ENCODE results near the gene FUCA1. TPM values are rescaled to one million over a fixed set of nuclear protein-coding genes. Genes with fewer than 3 reads are reported as not detected.

The FUCA1 gene
- total and polyA plus RNA-seq, 10 of the 15 experiments (the other 5 are each of a cell fraction or from before 2014, with no cell fraction given) = 33.3 to 117 (median 52.6) TPM

- Histone ChIP-seq H4K20me1 (ENCODE audit: control insufficient read depth, insufficient read depth) (no peaks in the 10 kb centered on the region), H3K4me3 (peak overlapping the region; percentile 71), H3K27me3 (replicated peaks in 1 of 2; ENCODE audit: control insufficient read depth in 2 of 2, insufficient read depth in 2 of 2, low read length in 1 of 2) (no peaks in the 10 kb centered on the region), H3K9ac (ENCODE audit: control insufficient read depth, insufficient read depth, low read length) (peak overlapping the region; percentile 73), H3K9me3 (replicated peaks; ENCODE audit: control insufficient read depth, insufficient read depth, low read length) (no peaks in the 10 kb centered on the region), H3K4me2 (ENCODE audit: control insufficient read depth, insufficient read depth) (peak overlapping the region; percentile 82), H2AFZ (ENCODE audit: control insufficient read depth, low read depth, low read length) (no peak overlapping the region), H3K79me2 (ENCODE audit: control insufficient read depth, insufficient read depth, low read length) (peaks cover 10% of the 10 kb centered on the region), H3K4me1 (ENCODE audit: control insufficient read depth, insufficient read depth, low read length) (peaks cover 9% of the 10 kb centered on the region), H3K36me3 (ENCODE audit: control insufficient read depth in 2 of 2, insufficient read depth in 2 of 2, low read length in 1 of 2) (peaks cover 3 to 8% of the 10 kb centered on the region in 2 experiments; a peak in 3 of 4 replicates), H3K27ac (ENCODE audit: control insufficient read depth, insufficient read depth) (peak overlapping the region; percentile 49)
- TSS peak; percentile 52 for BruUV-seq (replicated peaks)
- SMC1A ChIA-PET (ENCODE audit: uncharacterized antibody, unreplicated experiment) = interaction anchor here (0.8 to 3.5 kb wide), 7 partner anchors 8 to 115 kb away, joined by 4 to 16 read pairs (median 6); partner anchors contain the start of gene PITHD1
- CTCF ChIA-PET = interaction anchor here (0.8 to 7.5 kb wide), 8 partner anchors 10 to 116 kb away, joined by 4 to 63 read pairs (median 8); partner anchors contain the start of genes CNR2 and LYPLA2
- FAIRE-seq = no peak
- DNase-seq (ENCODE audit: low read depth, low spot score) = no peak
- ATAC-seq = no peak
- POLR2A ChIA-PET = interaction anchor here (0.6 to 3.0 kb wide), 4 partner anchors 9 to 206 kb away, joined by 3 to 19 read pairs (median 6); partner anchors contain the start of gene HMGCL
- in situ Hi-C loops (cut with MboI) = loop anchor here (10.0 kb wide), 1 partner anchor 63 kb away; the partner anchor contains the start of gene FUCA1
- TF ChIP-seq IRF3 (IDR thresholded peaks at IDR 0.05) (no peak), SUZ12 (IDR thresholded peaks at IDR 0.05; ENCODE audit: unreplicated experiment) (no peak), FOXK2 (IDR thresholded peaks at IDR 0.05) (no peak), BRCA1 (IDR thresholded peaks at IDR 0.05; ENCODE audit: low read depth, low read length) (no peak), RBBP5 (conservative IDR thresholded peaks at IDR 0.05) (no peak), NKRF (conservative IDR thresholded peaks at IDR 0.05) (no peak), FOS (IDR thresholded peaks at IDR 0.05; ENCODE audit: borderline replicate concordance, extremely low read depth, insufficient read length) (no peak), TAF1 (IDR thresholded peaks at IDR 0.05; ENCODE audit: borderline replicate concordance, low read depth, low read length) (no peak), NFYB (IDR thresholded peaks at IDR 0.05; ENCODE audit: insufficient read depth, low read depth, low read length) (no peak), USF1 (IDR thresholded peaks at IDR 0.05; ENCODE audit: borderline replicate concordance, extremely low read length, insufficient read depth, low read depth, low read length) (no peak), USF2 (IDR thresholded peaks at IDR 0.05; ENCODE audit: borderline replicate concordance, low read depth, low read length) (no peak), CHD4 (IDR thresholded peaks at IDR 0.05) (no peak), LARP7 (IDR thresholded peaks at IDR 0.05) (no peak), MAX (IDR thresholded peaks at IDR 0.05; ENCODE audit: low read depth, low read length) (no peak)
- intact Hi-C loops (cut with micrococcal nuclease; ENCODE audit: unreplicated experiment) = no loop called here
- 57% methylated on average over 19 of the region's 19 CpGs for WGBS (ENCODE audit: insufficient coverage, insufficient replicate concordance, low lambda C conversion rate, missing lambda C conversion rate)
- RAD21 ChIA-PET (ENCODE audit: unreplicated experiment) = interaction anchor here (1.7 to 3.3 kb wide), 4 partner anchors 21 to 115 kb away, joined by 6 to 15 read pairs (median 8); partner anchors contain the start of gene PITHD1
These were observed 66.7 kb downstream of the FUCA1 start for GRCh38 chr1:23801338-23801748.
